Esophagus muscularis mucosa (tissue), 4 donors: ENCODE data around the gene ESYT2. TPM values are rescaled to one million over a fixed set of nuclear protein-coding genes. Genes with fewer than 3 reads are reported as not detected.
A peak's percentile ranks its signal among the peaks of the same experiment; 100 is the strongest.

Source experiments
- DNase-seq: peaks from one replicate; pipeline ENCODE4 v3.0.0-alpha.2; 2017; ENCODE audit errors: extremely low spot score
- H3K27ac ChIP-seq, 4 donors: fragments of 200-600 bp; sonication (generic); replicated peaks in 1 of 4; 1 replicate in 3 of 4; 2 replicates in 1 of 4; pipeline ENCODE4 v1.5.1; 2016 to 2019; ENCODE audit warnings: mild to moderate bottlenecking in 1 of 4
- H3K27me3 ChIP-seq, 4 donors: fragments of 200-600 bp; sonication (generic); one replicate each; pipeline versions ENCODE4 v1.5.1 to v1.6.0; 2016 to 2019
- H3K36me3 ChIP-seq, 4 donors: fragments of 200-600 bp; sonication (generic); one replicate each; pipeline ENCODE4 v1.5.1; 2016 to 2019
- H3K4me1 ChIP-seq, 4 donors: fragments of 200-600 bp; sonication (generic); one replicate each; pipeline ENCODE4 v1.5.1; 2016 to 2019
- H3K4me3 ChIP-seq, 4 donors: fragments of 200-600 bp; sonication (generic); 1 replicate in 2 of 4; 2 replicates in 2 of 4; pipeline ENCODE4 v1.5.1; 2016 to 2019; ENCODE audit warnings: mild to moderate bottlenecking in 4 of 4, moderate library complexity in 1 of 4
- H3K9me3 ChIP-seq, 4 donors: fragments of 200-600 bp; sonication (generic); 1 replicate in 3 of 4; 2 replicates in 1 of 4; pipeline ENCODE4 v1.5.1; 2016 to 2019
- EP300 ChIP-seq: sonication (generic); formaldehyde crosslinking; IDR thresholded peaks from one replicate; pipeline ENCODE4 v1.6.1; 2017; ENCODE audit warnings: antibody characterized with exemption
- POLR2A ChIP-seq: fragments of 450-650 bp; IDR thresholded peaks from one replicate; pipeline ENCODE4 v1.6.1; 2017; ENCODE audit warnings: antibody characterized with exemption, moderate library complexity, mild to moderate bottlenecking, low read depth
- POLR2AphosphoS5 ChIP-seq, 2 donors: sonication (generic); formaldehyde crosslinking; IDR thresholded peaks; one replicate each; pipeline ENCODE4 v1.6.1; 2017; ENCODE audit warnings: antibody characterized with exemption in 2 of 2
- WGBS: methylation state at CpG from one replicate; pipeline ENCODE4 v1.1.5; 2018; 5-methylcytosine and 5-hydroxymethylcytosine counted together
- intact Hi-C: fragments of 100-400 bp; cut with DNase I; formaldehyde crosslinking; loops from one replicate; pipeline ENCODE4 v1.15.1; 2023
- total RNA-seq, 4 donors: library from RNA; depleted of rRNA; stranded (reverse); fragments of >200 nt; gene quantifications; one replicate each; pipeline versions ENCODE4 v1.1.0 to v1.2.1, GENCODE V29; 2016
- TF ChIP-seq, protein P1 (sequence below), 3 experiments: fragments of 200-600 bp in 2 of 3; fragments of 450-650 bp in 1 of 3; sonication (generic) in 2 of 3; IDR thresholded peaks; one replicate each; pipeline ENCODE4 v1.5.1; 2017 to 2019; ENCODE audit warnings: antibody characterized with exemption in 3 of 3, mild to moderate bottlenecking in 2 of 3, moderate library complexity in 1 of 3

Gene ESYT2
- total RNA-seq, 4 donors from 2014 or later: 166 to 235 (median 202) TPM

DNA sequence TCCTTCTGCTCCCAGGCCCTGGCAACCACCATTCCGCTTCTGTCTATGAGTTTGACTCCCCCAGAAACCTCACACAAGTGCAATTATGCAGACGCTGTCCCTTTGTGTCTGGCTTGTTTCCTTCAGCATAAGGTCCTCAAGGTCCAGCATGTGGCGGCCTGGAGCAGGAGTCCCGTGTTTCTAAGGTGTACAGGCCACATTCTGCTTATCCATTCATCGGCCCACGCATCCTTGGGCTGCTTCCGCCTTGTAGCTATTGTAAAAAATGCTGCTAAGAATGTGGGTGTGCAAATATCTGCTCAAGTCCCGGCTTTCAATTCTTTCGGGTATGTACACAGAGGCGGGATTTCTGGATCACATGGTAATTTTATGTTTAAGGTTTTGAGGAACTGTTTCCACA is 38.2 kb downstream of the ESYT2 start:
- Histone ChIP-seq H3K4me3 (no peak overlapping the region), H3K9me3 (no peaks in the 10 kb centered on the region), H3K36me3 (peaks cover 6 to 89% (median 69%) of the 10 kb centered on the region in 4 donors), H3K27me3 (no peaks in the 10 kb centered on the region), H3K4me1 (peaks cover 5 to 51% (median 43%) of the 10 kb centered on the region in 4 donors), H3K27ac (peak overlapping the region; percentile 1 to 89 (median 34))
- intact Hi-C loops: no loop called here
- WGBS: 93% methylated on average over 10 of the region's 10 CpGs
- TF ChIP-seq, protein P1, sequence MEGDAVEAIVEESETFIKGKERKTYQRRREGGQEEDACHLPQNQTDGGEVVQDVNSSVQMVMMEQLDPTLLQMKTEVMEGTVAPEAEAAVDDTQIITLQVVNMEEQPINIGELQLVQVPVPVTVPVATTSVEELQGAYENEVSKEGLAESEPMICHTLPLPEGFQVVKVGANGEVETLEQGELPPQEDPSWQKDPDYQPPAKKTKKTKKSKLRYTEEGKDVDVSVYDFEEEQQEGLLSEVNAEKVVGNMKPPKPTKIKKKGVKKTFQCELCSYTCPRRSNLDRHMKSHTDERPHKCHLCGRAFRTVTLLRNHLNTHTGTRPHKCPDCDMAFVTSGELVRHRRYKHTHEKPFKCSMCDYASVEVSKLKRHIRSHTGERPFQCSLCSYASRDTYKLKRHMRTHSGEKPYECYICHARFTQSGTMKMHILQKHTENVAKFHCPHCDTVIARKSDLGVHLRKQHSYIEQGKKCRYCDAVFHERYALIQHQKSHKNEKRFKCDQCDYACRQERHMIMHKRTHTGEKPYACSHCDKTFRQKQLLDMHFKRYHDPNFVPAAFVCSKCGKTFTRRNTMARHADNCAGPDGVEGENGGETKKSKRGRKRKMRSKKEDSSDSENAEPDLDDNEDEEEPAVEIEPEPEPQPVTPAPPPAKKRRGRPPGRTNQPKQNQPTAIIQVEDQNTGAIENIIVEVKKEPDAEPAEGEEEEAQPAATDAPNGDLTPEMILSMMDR (IDR thresholded peaks at IDR 0.05): no peak
- no peak for TF ChIP-seq EP300
- TF ChIP-seq POLR2A: no peak
- TF ChIP-seq POLR2AphosphoS5 (IDR thresholded peaks at IDR 0.05): no peak
- no peak for DNase-seq

DNA sequence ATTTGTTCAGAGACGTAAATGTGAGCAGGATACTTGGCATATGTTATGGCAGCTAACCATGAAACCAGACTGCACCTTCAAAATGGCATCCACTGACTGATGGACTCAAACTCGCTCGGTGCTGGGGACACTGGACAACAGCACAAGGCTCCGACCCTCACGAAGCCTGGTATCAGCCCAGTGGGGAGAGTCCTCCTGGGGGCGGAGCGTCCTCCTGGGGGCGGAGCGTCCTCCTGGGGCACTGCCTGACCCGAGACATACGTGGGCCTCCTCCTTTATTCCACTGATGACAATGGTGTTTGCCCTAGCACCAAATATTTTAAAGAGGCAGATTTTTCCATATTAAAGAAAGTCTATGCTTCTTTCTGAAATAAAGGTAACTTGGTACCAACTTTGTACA is 39.5 kb downstream of the ESYT2 start:
- Histone ChIP-seq H3K4me3 (no peak overlapping the region), H3K9me3 (no peaks in the 10 kb centered on the region), H3K36me3 (peaks cover 6 to 84% (median 57%) of the 10 kb centered on the region in 4 donors), H3K4me1 (peaks cover 3 to 48% (median 39%) of the 10 kb centered on the region in 4 donors), H3K27me3 (no peaks in the 10 kb centered on the region), H3K27ac (peak overlapping the region in 3 of 4 donors; percentile 28 to 89 (median 40))
- intact Hi-C loops: no loop called here
- no peak for DNase-seq
- 85% methylated on average over 11 of the region's 11 CpGs for WGBS
- no peak for TF ChIP-seq EP300
- no peak for TF ChIP-seq POLR2A
- TF ChIP-seq, protein P1 (IDR thresholded peaks at IDR 0.05): no peak
- TF ChIP-seq POLR2AphosphoS5 (IDR thresholded peaks at IDR 0.05): no peak

DNA sequence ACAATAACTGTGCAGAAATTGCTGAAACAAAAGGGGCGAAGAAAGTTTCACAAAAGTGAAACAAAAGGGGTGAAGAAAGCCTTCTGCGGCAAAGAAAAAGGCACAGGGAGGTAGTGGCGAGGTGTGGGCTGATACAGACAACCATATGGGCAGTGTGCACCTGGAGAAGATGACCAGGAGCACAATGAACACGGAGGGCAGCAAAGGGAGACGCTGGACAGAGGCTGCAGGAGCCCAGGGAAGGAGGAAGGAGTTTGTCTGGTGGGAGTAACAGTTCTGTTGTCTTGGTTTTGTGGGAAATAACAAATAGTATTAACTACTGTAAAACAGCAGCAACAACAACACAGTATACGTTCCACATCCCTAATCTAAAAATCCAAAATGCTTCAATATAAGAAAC is 42.4 kb downstream of the ESYT2 start:
- WGBS: 70% methylated on average over 6 of the region's 6 CpGs
- H3K27me3 ChIP-seq: no peaks in the 10 kb centered on the region
- H3K36me3 ChIP-seq: peaks cover 6 to 71% (median 37%) of the 10 kb centered on the region in 4 donors
- DNase-seq: no peak
- H3K4me3 ChIP-seq: no peak overlapping the region
- no peaks in the 10 kb centered on the region for H3K9me3 ChIP-seq
- H3K27ac ChIP-seq: peak overlapping the region; percentile 80 to 89 (median 86)
- TF ChIP-seq EP300 (no peak), POLR2AphosphoS5 (IDR thresholded peaks at IDR 0.05) (no peak), POLR2A (no peak)
- TF ChIP-seq, protein P1 (IDR thresholded peaks at IDR 0.05): no peak
- peaks cover 23 to 67% (median 56%) of the 10 kb centered on the region in 4 donors for H3K4me1 ChIP-seq
- intact Hi-C loops: no loop called here

DNA sequence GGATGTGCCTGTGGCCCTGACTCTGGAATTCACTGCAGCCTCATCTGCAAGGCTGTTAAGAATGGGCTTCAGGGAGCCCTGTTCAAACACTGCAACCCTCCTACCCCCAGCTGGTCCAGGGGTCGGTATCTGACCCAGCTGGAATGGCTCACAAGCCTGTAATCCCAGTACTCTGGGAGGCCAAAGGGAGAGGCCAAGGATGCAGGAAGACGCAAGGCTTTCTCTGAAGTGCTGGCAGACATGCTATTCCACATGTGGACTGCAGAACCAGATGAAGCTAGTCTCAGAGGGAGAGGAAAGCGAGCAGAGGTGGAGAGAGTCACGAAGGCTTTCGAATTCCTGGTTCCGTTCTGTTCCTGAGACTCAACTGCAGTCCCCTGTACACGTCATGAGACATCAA is 45.0 kb downstream of the ESYT2 start:
- no peak overlapping the region for H3K4me3 ChIP-seq
- intact Hi-C loops: no loop called here
- no peak for DNase-seq
- peaks cover 7 to 67% (median 24%) of the 10 kb centered on the region in 4 donors for H3K36me3 ChIP-seq
- TF ChIP-seq EP300: no peak
- peak; percentile 12 to 54 for TF ChIP-seq POLR2AphosphoS5 (IDR thresholded peaks at IDR 0.05)
- no peaks in the 10 kb centered on the region for H3K27me3 ChIP-seq
- peak overlapping the region; percentile 80 to 89 (median 86) for H3K27ac ChIP-seq
- no peaks in the 10 kb centered on the region for H3K9me3 ChIP-seq
- WGBS: 70% methylated on average over 7 of the region's 7 CpGs
- H3K4me1 ChIP-seq: peaks cover 32 to 82% (median 67%) of the 10 kb centered on the region in 4 donors

DNA sequence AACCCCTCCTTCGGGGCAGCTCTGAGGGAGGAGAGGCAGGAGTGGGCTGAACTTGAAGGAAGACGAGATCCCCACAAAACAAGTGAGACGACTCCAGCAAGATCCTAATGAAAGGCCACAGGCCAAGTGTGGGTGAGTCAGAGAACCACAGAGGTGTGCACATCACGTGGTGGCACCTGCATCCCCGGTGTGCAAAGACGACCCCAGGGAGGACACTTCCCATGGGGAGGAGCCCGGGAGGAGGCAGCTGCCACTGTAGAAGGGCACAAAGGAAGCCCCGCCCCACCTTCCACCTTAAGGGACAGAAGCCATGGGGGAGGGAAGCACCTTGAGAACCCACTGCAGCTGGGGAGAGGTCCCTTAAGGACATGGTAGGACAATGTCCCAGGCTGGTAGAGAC is 45.7 kb downstream of the ESYT2 start:
- no peaks in the 10 kb centered on the region for H3K27me3 ChIP-seq
- 36% methylated on average over 8 of the region's 8 CpGs for WGBS
- intact Hi-C loops: loop anchor here (2.0 kb wide), 1 partner anchor 45 kb away; the partner anchor contains the start of gene ESYT2
- H3K36me3 ChIP-seq: peaks cover 7 to 60% (median 21%) of the 10 kb centered on the region in 4 donors
- H3K27ac ChIP-seq: peak overlapping the region; percentile 80 to 89 (median 86)
- peak overlapping the region; percentile 1 to 36 (median 30) for H3K4me3 ChIP-seq
- peaks cover 37 to 89% (median 74%) of the 10 kb centered on the region in 4 donors for H3K4me1 ChIP-seq
- H3K9me3 ChIP-seq: no peaks in the 10 kb centered on the region
- DNase-seq: no peak
- no peak for TF ChIP-seq POLR2A
- TF ChIP-seq, protein P1 (IDR thresholded peaks at IDR 0.05): no peak
- no peak for TF ChIP-seq EP300
- no peak for TF ChIP-seq POLR2AphosphoS5 (IDR thresholded peaks at IDR 0.05)
